Chondrocyte (in vitro differentiated cells): ENCODE data around the gene POU2F1. TPM values are rescaled to one million over a fixed set of nuclear protein-coding genes. Genes with fewer than 3 reads are reported as not detected.

ENCODE experiments used
- DNase-seq: peaks from one replicate; pipeline ENCODE4 v3.0.0; 2021; ENCODE audit warnings: mixed read lengths, low spot score
- H3K27ac Mint-ChIP-seq: one replicate; pipeline ENCODE4 v1.8.0; 2021; ENCODE audit warnings: mild to moderate bottlenecking, moderate library complexity, mixed read lengths; ENCODE audit not compliant: unreplicated experiment
- H3K27me3 Mint-ChIP-seq: 2 replicates; pipeline ENCODE4 v1.8.0; 2021; ENCODE audit warnings: low read depth, mixed read lengths
- H3K36me3 Mint-ChIP-seq: 2 replicates; pipeline ENCODE4 v1.8.0; 2021; ENCODE audit warnings: low read depth, mixed read lengths
- H3K4me1 Mint-ChIP-seq: 2 replicates; pipeline ENCODE4 v1.8.0; 2021; ENCODE audit warnings: low read depth, mild to moderate bottlenecking, mixed read lengths
- H3K4me3 Mint-ChIP-seq: one replicate; pipeline ENCODE4 v1.8.0; 2021; ENCODE audit warnings: mild to moderate bottlenecking, moderate library complexity, mixed read lengths; ENCODE audit not compliant: unreplicated experiment
- H3K9me3 Mint-ChIP-seq: 2 replicates; pipeline ENCODE4 v1.8.0; 2021; ENCODE audit warnings: low read depth, mixed read lengths
- total RNA-seq: library from RNA; stranded (reverse); gene quantifications from 3 replicates; pipeline ENCODE4 v1.2.1, GENCODE V29; 2021
- TF ChIP-seq, protein P1 (sequence below): fragments of 200-600 bp; sonication (generic); IDR thresholded peaks from 2 replicates; pipeline ENCODE4 v1.5.0; 2021; ENCODE audit warnings: antibody characterized with exemption, mild to moderate bottlenecking, moderate library complexity

Gene POU2F1
- total RNA-seq, 1 donor from 2014 or later, result 13.2 TPM

DNA sequence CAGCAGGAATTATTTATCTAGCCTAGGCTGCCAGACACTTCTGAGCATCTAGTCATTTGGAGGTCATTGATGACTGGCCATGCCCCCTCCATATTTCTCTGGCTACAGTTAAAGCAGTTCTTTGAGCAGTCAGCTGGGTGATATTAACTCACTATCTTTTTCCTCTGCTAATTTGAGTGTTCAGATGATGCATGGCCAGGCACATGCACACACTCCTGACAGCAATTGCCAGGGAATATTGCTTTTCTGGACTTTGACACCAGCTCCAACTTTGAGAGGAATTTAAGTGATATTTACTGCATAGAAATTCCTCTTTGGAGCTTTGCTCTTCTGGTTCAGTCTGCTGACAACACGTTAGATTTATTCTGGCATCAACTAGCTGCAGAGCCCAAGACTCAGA lies 245.1 kb downstream of the POU2F1 start:
- DNase-seq, result no peak
- no peak overlapping the region for H3K4me3 Mint-ChIP-seq
- H3K9me3 Mint-ChIP-seq, result no peaks in the 10 kb centered on the region
- no peaks in the 10 kb centered on the region for H3K4me1 Mint-ChIP-seq
- TF ChIP-seq, protein P1, sequence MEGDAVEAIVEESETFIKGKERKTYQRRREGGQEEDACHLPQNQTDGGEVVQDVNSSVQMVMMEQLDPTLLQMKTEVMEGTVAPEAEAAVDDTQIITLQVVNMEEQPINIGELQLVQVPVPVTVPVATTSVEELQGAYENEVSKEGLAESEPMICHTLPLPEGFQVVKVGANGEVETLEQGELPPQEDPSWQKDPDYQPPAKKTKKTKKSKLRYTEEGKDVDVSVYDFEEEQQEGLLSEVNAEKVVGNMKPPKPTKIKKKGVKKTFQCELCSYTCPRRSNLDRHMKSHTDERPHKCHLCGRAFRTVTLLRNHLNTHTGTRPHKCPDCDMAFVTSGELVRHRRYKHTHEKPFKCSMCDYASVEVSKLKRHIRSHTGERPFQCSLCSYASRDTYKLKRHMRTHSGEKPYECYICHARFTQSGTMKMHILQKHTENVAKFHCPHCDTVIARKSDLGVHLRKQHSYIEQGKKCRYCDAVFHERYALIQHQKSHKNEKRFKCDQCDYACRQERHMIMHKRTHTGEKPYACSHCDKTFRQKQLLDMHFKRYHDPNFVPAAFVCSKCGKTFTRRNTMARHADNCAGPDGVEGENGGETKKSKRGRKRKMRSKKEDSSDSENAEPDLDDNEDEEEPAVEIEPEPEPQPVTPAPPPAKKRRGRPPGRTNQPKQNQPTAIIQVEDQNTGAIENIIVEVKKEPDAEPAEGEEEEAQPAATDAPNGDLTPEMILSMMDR, result no peak
- no peak overlapping the region for H3K27ac Mint-ChIP-seq
- H3K36me3 Mint-ChIP-seq, result no peaks in the 10 kb centered on the region
- peaks cover 8% of the 10 kb centered on the region for H3K27me3 Mint-ChIP-seq

DNA sequence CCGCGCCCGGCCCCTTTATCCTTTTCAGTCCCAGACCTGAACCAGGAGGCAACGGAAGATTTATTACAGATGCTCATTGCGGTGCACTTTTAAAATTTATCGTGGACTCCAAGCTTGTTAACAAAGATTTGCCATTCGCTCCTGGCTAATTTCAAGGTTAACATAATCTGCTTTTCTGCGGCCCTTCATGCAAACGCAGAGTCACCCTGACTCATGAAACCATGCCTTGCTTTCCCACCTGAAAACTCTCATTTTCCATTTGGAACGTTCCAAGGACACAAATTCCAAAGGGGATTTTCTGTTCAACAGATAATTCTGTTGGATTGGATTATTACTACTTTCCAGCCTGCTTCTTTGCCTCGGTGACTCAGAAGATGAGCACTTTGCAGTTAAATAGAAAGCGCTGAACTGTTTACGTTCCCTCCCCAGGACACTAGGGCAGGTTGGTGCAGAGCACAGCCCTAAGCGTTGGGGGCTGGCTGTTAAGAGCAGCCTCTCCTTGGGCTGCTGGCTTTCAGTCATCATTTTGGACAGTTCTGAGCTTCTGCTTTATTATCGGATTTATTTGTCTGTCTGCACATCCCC lies 246.5 kb downstream of the POU2F1 start:
- Mint-ChIP-seq H3K9me3 (no peaks in the 10 kb centered on the region), H3K4me3 (no peak overlapping the region), H3K4me1 (no peaks in the 10 kb centered on the region), H3K36me3 (no peaks in the 10 kb centered on the region), H3K27ac (no peak overlapping the region), H3K27me3 (peaks cover 10% of the 10 kb centered on the region)
- TF ChIP-seq, protein P1, result no peak
- DNase-seq, result no peak

DNA sequence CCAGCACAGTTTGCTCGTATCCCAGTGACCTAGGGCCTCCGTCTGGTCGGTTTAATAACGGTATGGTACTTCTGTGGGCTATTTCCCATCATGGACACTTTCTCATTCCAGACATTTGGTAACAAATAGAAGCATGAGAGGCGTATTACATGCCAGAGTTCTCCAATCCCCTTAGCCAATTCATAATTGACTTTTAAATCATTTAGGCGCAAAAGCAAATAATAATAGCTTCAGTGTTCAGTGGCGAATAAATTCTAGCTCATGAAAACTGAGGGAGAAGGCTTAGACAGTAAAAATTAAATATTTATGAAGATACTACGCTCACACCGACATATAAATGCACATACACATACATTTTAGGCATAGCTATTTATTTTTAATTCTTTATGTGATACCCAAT lies 247.1 kb downstream of the POU2F1 start:
- no peak overlapping the region for H3K4me3 Mint-ChIP-seq
- H3K36me3 Mint-ChIP-seq, result no peaks in the 10 kb centered on the region
- no peak for DNase-seq
- H3K9me3 Mint-ChIP-seq, result no peaks in the 10 kb centered on the region
- peaks cover 8% of the 10 kb centered on the region for H3K27me3 Mint-ChIP-seq
- TF ChIP-seq, protein P1, result no peak
- H3K4me1 Mint-ChIP-seq, result no peaks in the 10 kb centered on the region
- H3K27ac Mint-ChIP-seq, result no peak overlapping the region

DNA sequence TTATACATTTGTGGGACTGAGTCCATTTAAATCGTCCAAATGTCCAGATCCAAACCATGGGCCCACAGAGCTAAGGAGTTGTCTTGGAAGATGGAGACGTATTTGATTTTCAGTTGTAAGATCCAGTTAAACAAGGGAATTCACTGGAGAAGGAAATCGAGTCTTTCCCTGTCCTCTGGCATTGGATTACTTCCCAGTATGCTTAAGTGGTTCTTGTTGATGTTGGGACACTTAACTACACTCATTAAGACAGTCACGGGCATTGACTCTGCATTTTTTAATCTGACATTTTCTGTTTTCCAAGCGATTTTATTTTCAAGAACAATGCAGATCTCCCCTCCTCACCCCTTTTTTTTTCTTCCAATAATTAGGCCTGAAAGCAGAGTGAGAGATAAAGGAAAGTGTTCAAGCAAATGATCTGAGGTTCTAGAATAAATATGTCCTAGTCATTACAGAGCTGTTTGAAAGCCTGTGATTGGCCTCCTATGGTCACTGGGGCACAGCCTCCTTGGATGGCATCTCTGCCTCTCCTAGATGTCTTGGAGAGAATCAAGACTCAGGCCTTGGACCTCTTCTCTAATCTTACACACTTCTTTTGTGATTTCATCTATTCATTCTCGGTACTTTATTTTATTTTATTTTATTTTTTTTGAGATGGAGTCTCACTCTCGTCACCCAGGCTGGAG lies 248.7 kb downstream of the POU2F1 start:
- no peak for DNase-seq
- Mint-ChIP-seq H3K9me3 (no peaks in the 10 kb centered on the region), H3K27me3 (peaks cover 7% of the 10 kb centered on the region), H3K27ac (no peak overlapping the region), H3K36me3 (no peaks in the 10 kb centered on the region), H3K4me3 (no peak overlapping the region), H3K4me1 (no peaks in the 10 kb centered on the region)
- TF ChIP-seq, protein P1, result no peak

DNA sequence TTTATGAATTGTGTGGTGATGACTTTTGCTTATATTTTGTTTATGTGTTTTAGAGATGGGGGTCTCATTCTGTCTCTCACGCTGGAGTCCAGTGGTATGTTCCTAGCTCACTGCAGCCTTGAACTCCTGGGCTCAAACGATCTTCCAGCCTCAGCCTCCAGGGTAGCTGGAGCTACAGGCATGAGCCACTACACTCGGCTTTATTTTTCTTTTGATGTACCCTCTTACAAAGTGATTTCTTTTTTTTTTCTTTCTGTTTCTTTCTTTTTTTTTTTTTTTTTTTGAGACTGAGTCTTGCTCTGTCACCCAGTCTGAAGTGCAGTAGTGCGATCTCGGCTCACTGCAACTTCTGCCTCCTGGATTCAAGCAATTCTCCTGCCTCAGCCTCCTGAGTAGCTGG lies 250.9 kb downstream of the POU2F1 start:
- Mint-ChIP-seq H3K4me3 (no peak overlapping the region), H3K27me3 (peaks cover 11% of the 10 kb centered on the region), H3K9me3 (peaks cover 5% of the 10 kb centered on the region), H3K36me3 (no peaks in the 10 kb centered on the region), H3K27ac (no peak overlapping the region), H3K4me1 (no peaks in the 10 kb centered on the region)
- TF ChIP-seq, protein P1, result no peak
- no peak for DNase-seq
